Right cardiac atrium (tissue), 5 donors: ENCODE measurements around the gene CCDC91. TPM values are rescaled to one million over a fixed set of nuclear protein-coding genes. Genes with fewer than 3 reads are reported as not detected.

Experiments
- ATAC-seq, 2 donors: fragments of 200-7000 bp; cut with Tn5 transposase; one replicate each; pipeline versions ENCODE4 v1.8.0 to v1.9.1; 2020; ENCODE audit warnings: moderate library complexity in 2 of 2, mild to moderate bottlenecking in 1 of 2
- DNase-seq, 3 donors: peaks; one replicate each; pipeline ENCODE4 v3.0.0-alpha.2; 2020
- H3K27ac ChIP-seq: one replicate; pipeline ENCODE4 v1.5.1; 2013; ENCODE audit warnings: mild to moderate bottlenecking, low read length, control low read depth, moderate library complexity
- H3K27me3 ChIP-seq: one replicate; pipeline ENCODE4 v1.6.1; 2013; ENCODE audit not compliant: control insufficient read depth, insufficient read depth
- H3K4me1 ChIP-seq: one replicate; pipeline ENCODE4 v1.6.1; 2013; ENCODE audit warnings: low read length; ENCODE audit not compliant: control insufficient read depth, insufficient read depth
- H3K4me3 ChIP-seq: one replicate; pipeline ENCODE4 v1.5.1; 2013; ENCODE audit warnings: low read length, control low read depth
- H3K9me3 ChIP-seq: one replicate; pipeline ENCODE4 v1.6.1; 2013; ENCODE audit warnings: low read length; ENCODE audit not compliant: control insufficient read depth
- WGBS: extraction: QIAGEN DNeasy Blood & Tissue Kit; methylation state at CpG from one replicate; pipeline ENCODE4 v1.1.7; 2013; 5-methylcytosine and 5-hydroxymethylcytosine counted together
- intact Hi-C, 4 donors: fragments of 100-400 bp; cut with DNase I; formaldehyde crosslinking; loops; one replicate each; pipeline versions ENCODE4 v1.11.0 to v1.14.0; 2022 to 2023
- long read RNA-seq, 4 donors: library from polyadenylated mRNA; unstranded; transcript quantifications; one replicate each; pipeline ENCODE4 v2.0.0, GENCODE V29; 2020 to 2021
- polyA plus RNA-seq: library from polyadenylated mRNA; stranded (reverse); fragments of 200-250 nt; gene quantifications from one replicate; pipeline ENCODE4 v1.2.3, GENCODE V29; 2013
- total RNA-seq, 4 donors: library from RNA; stranded (reverse); fragmentation: NEBNext Ultra II Directional; extraction: Animal tissue kit (Norgen Biotek cat#: 25700); gene quantifications; one replicate each; pipeline ENCODE4 v1.2.1, GENCODE V29; 2021
- donor health status: healthy with polysubstance abuse.
- donor health status: DM: no; HTN: yes; CAD: no.
- donor health status: DM: no; HTN: no; CAD: no.
- donor health status: DM: no; HTN: yes; CAD: no; lungs with severe emphysema.
- donor health status: DM: yes; HTN: yes; CAD: no.

CCDC91 gene
- total RNA-seq (10 to 100 TPM; 41.3 to 50.3 (median 45.5) TPM), polyA plus RNA-seq (26.8 TPM)
- long read RNA-seq, donor 1, transcript CCDC91-205 (11 exons, 1,301 nt): major isoform, 26 of 94 reads
- long read RNA-seq, donor 1, partial matches to known transcripts: 45 of 94 reads
- long read RNA-seq, donor 1, other reads (novel, unspliced or antisense): 21 of 94 reads
- long read RNA-seq, donor 2, transcript CCDC91-205 (11 exons, 1,301 nt): major isoform, 5 of 20 reads
- long read RNA-seq, donor 2, partial matches to known transcripts: 1 of 20 reads
- long read RNA-seq, donor 2, other reads (novel, unspliced or antisense): 14 of 20 reads
- long read RNA-seq, donor 3, transcript CCDC91-205 (11 exons, 1,301 nt): major isoform, 24 of 49 reads
- long read RNA-seq, donor 3, partial matches to known transcripts: 9 of 49 reads
- long read RNA-seq, donor 3, other reads (novel, unspliced or antisense): 16 of 49 reads
- long read RNA-seq, donor 4, partial matches to known transcripts: 3 of 48 reads
- long read RNA-seq, donor 4, other reads (novel, unspliced or antisense): 44 of 48 reads

GRCh38 chr12:28190321-28191050 lies at the start of gene CCDC91:
TSS of gene CCDC91 (plus strand) at chr12:28190456. CDS start at chr12:28257216, 66,760 bp downstream.
- Histone ChIP-seq H3K4me1 (no peaks in the 10 kb centered on the region), H3K27me3 (no peaks in the 10 kb centered on the region), H3K4me3 (peak within 1 kb of the TSS; percentile 81), H3K9me3 (no peaks in the 10 kb centered on the region), H3K27ac (peak within 1 kb of the TSS; percentile 82)
- peak; percentile 95 to 96 for ATAC-seq
- under 1% methylated on average over 72 of the region's 72 CpGs for WGBS
- intact Hi-C loops: no loop called here
- DNase-seq: peak; percentile 88 to 95 (median 94)

- ATAC-seq (no peak), DNase-seq (no peak)
- H3K27ac ChIP-seq: no peak overlapping the region
- H3K9me3 ChIP-seq: no peaks in the 10 kb centered on the region
- H3K4me3 ChIP-seq: no peak overlapping the region
- intact Hi-C loops: no loop called here
- H3K27me3 ChIP-seq: no peaks in the 10 kb centered on the region
- WGBS: 86% methylated on average over 8 of the region's 8 CpGs
- no peaks in the 10 kb centered on the region for H3K4me1 ChIP-seq
Observed at GRCh38 chr12:28144059-28144458, 46.2 kb upstream of the CCDC91 start.

GRCh38 chr12:28144532-28144931 lies 45.7 kb upstream of the CCDC91 start:
- H3K4me1 ChIP-seq: no peaks in the 10 kb centered on the region
- DNase-seq: no peak
- no peak overlapping the region for H3K4me3 ChIP-seq
- WGBS: 94% methylated on average over 2 of the region's 2 CpGs
- no peaks in the 10 kb centered on the region for H3K9me3 ChIP-seq
- no peak for ATAC-seq
- no peak overlapping the region for H3K27ac ChIP-seq
- intact Hi-C loops: no loop called here
- H3K27me3 ChIP-seq: no peaks in the 10 kb centered on the region

- Histone ChIP-seq H3K4me1 (no peaks in the 10 kb centered on the region), H3K4me3 (no peak overlapping the region), H3K27ac (no peak overlapping the region), H3K27me3 (no peaks in the 10 kb centered on the region), H3K9me3 (no peaks in the 10 kb centered on the region)
- 69% methylated on average over 4 of the region's 4 CpGs for WGBS
- no peak for DNase-seq
- intact Hi-C loops: no loop called here
- ATAC-seq: peak in 1 of 2 donors; percentile 40
Observed at GRCh38 chr12:28145216-28145615, 45.0 kb upstream of the CCDC91 start.

- WGBS: 68% methylated on average over 3 of the region's 3 CpGs
- H3K4me3 ChIP-seq: no peak overlapping the region
- ATAC-seq (no peak), DNase-seq (no peak)
- no peaks in the 10 kb centered on the region for H3K9me3 ChIP-seq
- no peaks in the 10 kb centered on the region for H3K4me1 ChIP-seq
- no peaks in the 10 kb centered on the region for H3K27me3 ChIP-seq
- intact Hi-C loops: no loop called here
- H3K27ac ChIP-seq: no peak overlapping the region
Observed at GRCh38 chr12:28149279-28149678, 41.0 kb upstream of the CCDC91 start.

GRCh38 chr12:28156362-28156761 lies 33.9 kb upstream of the CCDC91 start:
- H3K4me3 ChIP-seq: no peak overlapping the region
- intact Hi-C loops: no loop called here
- H3K9me3 ChIP-seq: no peaks in the 10 kb centered on the region
- no peaks in the 10 kb centered on the region for H3K4me1 ChIP-seq
- no peak for DNase-seq
- WGBS: 48% methylated on average over 1 of the region's 1 CpG
- ATAC-seq: no peak
- H3K27ac ChIP-seq: no peak overlapping the region
- no peaks in the 10 kb centered on the region for H3K27me3 ChIP-seq

- intact Hi-C loops: no loop called here
- no peak for ATAC-seq
- 69% methylated on average over 7 of the region's 7 CpGs for WGBS
Observed at GRCh38 chr12:28156804-28157203, 33.5 kb upstream of the CCDC91 start.

GRCh38 chr12:28158353-28158752 lies 31.9 kb upstream of the CCDC91 start:
- no peaks in the 10 kb centered on the region for H3K4me1 ChIP-seq
- H3K9me3 ChIP-seq: no peaks in the 10 kb centered on the region
- no peak overlapping the region for H3K27ac ChIP-seq
- 94% methylated on average over 5 of the region's 5 CpGs for WGBS
- intact Hi-C loops: no loop called here
- ATAC-seq (no peak), DNase-seq (no peak)
- H3K4me3 ChIP-seq: no peak overlapping the region
- no peaks in the 10 kb centered on the region for H3K27me3 ChIP-seq

More at GRCh38 chr12:28156804-28157203, 33.5 kb upstream of the CCDC91 start:
- H3K9me3 ChIP-seq: no peaks in the 10 kb centered on the region
- no peaks in the 10 kb centered on the region for H3K27me3 ChIP-seq
- DNase-seq: no peak
- H3K4me3 ChIP-seq: no peak overlapping the region
- H3K27ac ChIP-seq: no peak overlapping the region
- H3K4me1 ChIP-seq: no peaks in the 10 kb centered on the region

- no peaks in the 10 kb centered on the region for H3K9me3 ChIP-seq
- intact Hi-C loops: no loop called here
- no peak for DNase-seq
- no peaks in the 10 kb centered on the region for H3K27me3 ChIP-seq
- ATAC-seq: no peak
- no peaks in the 10 kb centered on the region for H3K4me1 ChIP-seq
- no peak overlapping the region for H3K4me3 ChIP-seq
- H3K27ac ChIP-seq: no peak overlapping the region
- WGBS: 80% methylated on average over 1 of the region's 1 CpG
Observed at GRCh38 chr12:28159688-28160087, 30.6 kb upstream of the CCDC91 start.

GRCh38 chr12:28161697-28162096 lies 28.6 kb upstream of the CCDC91 start:
- ATAC-seq: no peak
- no peaks in the 10 kb centered on the region for H3K9me3 ChIP-seq

GRCh38 chr12:28162697-28163096 lies 27.6 kb upstream of the CCDC91 start:
- no peak overlapping the region for H3K27ac ChIP-seq
- WGBS: 81% methylated on average over 1 of the region's 1 CpG
- ATAC-seq (no peak), DNase-seq (no peak)
- H3K4me1 ChIP-seq: no peaks in the 10 kb centered on the region
- H3K9me3 ChIP-seq: no peaks in the 10 kb centered on the region
- H3K4me3 ChIP-seq: no peak overlapping the region
- no peaks in the 10 kb centered on the region for H3K27me3 ChIP-seq
- intact Hi-C loops: no loop called here

More at GRCh38 chr12:28161697-28162096, 28.6 kb upstream of the CCDC91 start:
- H3K27ac ChIP-seq: no peak overlapping the region
- H3K27me3 ChIP-seq: no peaks in the 10 kb centered on the region
- intact Hi-C loops: no loop called here
- 96% methylated on average over 5 of the region's 5 CpGs for WGBS
- no peaks in the 10 kb centered on the region for H3K4me1 ChIP-seq
- no peak overlapping the region for H3K4me3 ChIP-seq
- DNase-seq: no peak
